Endodermal cell (in vitro differentiated cells): Measurements from ENCODE around the gene RCN1. TPM values are rescaled to one million over a fixed set of nuclear protein-coding genes. Genes with fewer than 3 reads are reported as not detected.
A peak's percentile ranks its signal among the peaks of the same experiment; 100 is the strongest.

Source experiments
- DNase-seq: peaks from one replicate; pipeline ENCODE4 v3.0.0-alpha.2; 2017
- H3K27ac ChIP-seq: 2 replicates; pipeline ENCODE4 v1.5.1; 2013; ENCODE audit warnings: mild to moderate bottlenecking, low read depth, low read length, moderate library complexity
- H3K27me3 ChIP-seq: 2 replicates; pipeline ENCODE4 v1.6.1; 2013; ENCODE audit warnings: mild to moderate bottlenecking, low read length, moderate library complexity; ENCODE audit not compliant: insufficient read depth, control insufficient read depth, poor library complexity, severe bottlenecking
- H3K36me3 ChIP-seq: 2 replicates; pipeline ENCODE4 v1.7.0; 2013; ENCODE audit warnings: mild to moderate bottlenecking, low read length, moderate library complexity; ENCODE audit not compliant: control insufficient read depth, insufficient read depth
- H3K4me1 ChIP-seq: one replicate; pipeline ENCODE4 v1.7.0; 2013; ENCODE audit warnings: low read length; ENCODE audit not compliant: control insufficient read depth, insufficient read depth
- H3K4me3 ChIP-seq: 2 replicates; pipeline ENCODE4 v1.5.1; 2013; ENCODE audit warnings: mild to moderate bottlenecking, low read length, moderate library complexity
- H3K9ac ChIP-seq: 2 replicates; pipeline ENCODE4 v1.6.1; 2013; ENCODE audit warnings: mild to moderate bottlenecking, low read length, moderate library complexity; ENCODE audit not compliant: poor library complexity, severe bottlenecking; ENCODE audit errors: extremely low read depth
- H3K9me3 ChIP-seq: 2 replicates; pipeline ENCODE4 v1.6.1; 2013; ENCODE audit warnings: mild to moderate bottlenecking, low read length, moderate library complexity; ENCODE audit not compliant: control insufficient read depth
- H3K27ac Mint-ChIP-seq: 2 replicates; pipeline ENCODE4 v1.8.0; 2020; ENCODE audit warnings: mixed read lengths
- H3K27me3 Mint-ChIP-seq: 2 replicates; pipeline ENCODE4 v1.8.0; 2021; ENCODE audit warnings: mild to moderate bottlenecking, mixed read lengths; ENCODE audit not compliant: insufficient read depth
- H3K36me3 Mint-ChIP-seq: 2 replicates; pipeline ENCODE4 v1.8.0; 2020; ENCODE audit warnings: low read depth, mixed read lengths
- H3K4me1 Mint-ChIP-seq: 2 replicates; pipeline ENCODE4 v1.8.0; 2020; ENCODE audit warnings: mixed read lengths
- H3K4me3 Mint-ChIP-seq: 2 replicates; pipeline ENCODE4 v1.8.0; 2020; ENCODE audit warnings: mild to moderate bottlenecking, moderate library complexity, mixed read lengths
- H3K9me3 Mint-ChIP-seq: 2 replicates; pipeline ENCODE4 v1.8.0; 2020; ENCODE audit warnings: mild to moderate bottlenecking, mixed read lengths
- WGBS, 2 experiments: methylation state at CpG; one replicate each; pipeline versions ENCODE4 v1.1.5 to v1.1.7; 2013; ENCODE audit warnings: missing lambda C conversion rate in 2 of 2, mixed read lengths in 1 of 2; ENCODE audit not compliant: insufficient coverage in 1 of 2, insufficient read length in 1 of 2; 5-methylcytosine and 5-hydroxymethylcytosine counted together
- total RNA-seq, 2 donors: library from RNA; stranded (reverse); fragmentation: NEBNext Ultra II Directional in 1 of 2; extraction: Animal tissue kit (Norgen Biotek cat#: 25700) in 1 of 2; gene quantifications; 2 replicates in 1 of 2; 3 replicates in 1 of 2; pipeline ENCODE4 v1.2.1, GENCODE V29; 2021
- TF ChIP-seq, protein P1 (sequence below): fragments of 200-600 bp; sonication (generic); conservative IDR thresholded peaks from 2 replicates; pipeline ENCODE4 v1.5.0; 2021; ENCODE audit warnings: antibody characterized with exemption, mild to moderate bottlenecking

Gene RCN1
- total RNA-seq, 2 donors from 2014 or later, result 99.5 to 136 TPM

DNA sequence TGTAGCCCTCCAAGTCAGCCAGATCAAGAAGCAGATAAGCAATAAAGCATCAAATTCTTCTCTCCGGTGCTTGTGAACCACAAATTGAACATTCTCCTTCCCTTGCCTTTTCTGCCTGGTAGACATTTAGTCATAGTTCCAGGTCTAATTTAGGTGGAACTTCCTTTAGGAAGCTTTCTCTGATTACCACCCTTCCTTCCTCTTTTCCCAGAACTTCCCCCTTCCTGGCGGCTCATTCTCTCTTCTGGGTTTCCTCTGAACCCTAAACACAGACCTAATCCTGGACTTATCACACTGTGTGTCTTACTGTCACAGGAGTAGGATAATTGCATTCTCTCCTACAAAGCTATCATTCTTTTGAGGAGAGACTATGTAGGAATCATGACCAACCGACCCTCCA, 61.9 kb downstream of the RCN1 start:
- peaks cover 4% of the 10 kb centered on the region for H3K4me1 Mint-ChIP-seq
- no peak overlapping the region for H3K27ac Mint-ChIP-seq
- H3K9me3 Mint-ChIP-seq, result no peaks in the 10 kb centered on the region
- Histone ChIP-seq H3K4me3 (no peak overlapping the region), H3K27ac (no peak overlapping the region), H3K4me1 (peaks cover 3% of the 10 kb centered on the region), H3K36me3 (no peaks in the 10 kb centered on the region), H3K9me3 (no peaks in the 10 kb centered on the region), H3K9ac (no peak overlapping the region), H3K27me3 (peaks cover under 1% of the 10 kb centered on the region)
- H3K27me3 Mint-ChIP-seq, result peaks cover 17% of the 10 kb centered on the region
- TF ChIP-seq, protein P1, sequence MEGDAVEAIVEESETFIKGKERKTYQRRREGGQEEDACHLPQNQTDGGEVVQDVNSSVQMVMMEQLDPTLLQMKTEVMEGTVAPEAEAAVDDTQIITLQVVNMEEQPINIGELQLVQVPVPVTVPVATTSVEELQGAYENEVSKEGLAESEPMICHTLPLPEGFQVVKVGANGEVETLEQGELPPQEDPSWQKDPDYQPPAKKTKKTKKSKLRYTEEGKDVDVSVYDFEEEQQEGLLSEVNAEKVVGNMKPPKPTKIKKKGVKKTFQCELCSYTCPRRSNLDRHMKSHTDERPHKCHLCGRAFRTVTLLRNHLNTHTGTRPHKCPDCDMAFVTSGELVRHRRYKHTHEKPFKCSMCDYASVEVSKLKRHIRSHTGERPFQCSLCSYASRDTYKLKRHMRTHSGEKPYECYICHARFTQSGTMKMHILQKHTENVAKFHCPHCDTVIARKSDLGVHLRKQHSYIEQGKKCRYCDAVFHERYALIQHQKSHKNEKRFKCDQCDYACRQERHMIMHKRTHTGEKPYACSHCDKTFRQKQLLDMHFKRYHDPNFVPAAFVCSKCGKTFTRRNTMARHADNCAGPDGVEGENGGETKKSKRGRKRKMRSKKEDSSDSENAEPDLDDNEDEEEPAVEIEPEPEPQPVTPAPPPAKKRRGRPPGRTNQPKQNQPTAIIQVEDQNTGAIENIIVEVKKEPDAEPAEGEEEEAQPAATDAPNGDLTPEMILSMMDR, result no peak
- DNase-seq, result no peak
- H3K36me3 Mint-ChIP-seq, result no peaks in the 10 kb centered on the region
- no peak overlapping the region for H3K4me3 Mint-ChIP-seq
- 91 to 94% methylated on average over 2 to 3 of the region's 3 CpGs for WGBS, 2 experiments

DNA sequence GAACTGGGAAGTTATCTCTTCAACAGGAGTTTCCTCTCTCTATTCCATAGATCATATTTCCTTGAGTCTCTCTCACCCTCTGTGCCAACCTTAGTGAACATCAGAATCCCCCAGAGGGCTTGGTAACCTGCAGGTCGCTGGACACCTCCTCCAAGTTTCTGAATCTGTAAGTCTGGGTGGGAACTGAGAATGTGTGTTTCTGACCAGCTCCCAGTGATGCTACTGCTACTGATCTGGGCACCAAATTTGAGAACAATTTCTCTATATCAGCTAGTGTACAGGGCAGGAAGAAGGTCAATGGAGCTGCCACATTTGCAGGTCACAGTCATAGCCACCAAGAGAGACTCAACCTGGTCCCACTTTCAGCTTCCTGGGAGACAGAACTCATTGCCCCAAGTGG, 62.9 kb downstream of the RCN1 start:
- peaks cover 8% of the 10 kb centered on the region for H3K27me3 ChIP-seq
- peaks cover 4% of the 10 kb centered on the region for H3K4me1 Mint-ChIP-seq
- WGBS, 2 experiments, result 71 to 83% methylated on average over 1 of the region's 1 CpG

DNA sequence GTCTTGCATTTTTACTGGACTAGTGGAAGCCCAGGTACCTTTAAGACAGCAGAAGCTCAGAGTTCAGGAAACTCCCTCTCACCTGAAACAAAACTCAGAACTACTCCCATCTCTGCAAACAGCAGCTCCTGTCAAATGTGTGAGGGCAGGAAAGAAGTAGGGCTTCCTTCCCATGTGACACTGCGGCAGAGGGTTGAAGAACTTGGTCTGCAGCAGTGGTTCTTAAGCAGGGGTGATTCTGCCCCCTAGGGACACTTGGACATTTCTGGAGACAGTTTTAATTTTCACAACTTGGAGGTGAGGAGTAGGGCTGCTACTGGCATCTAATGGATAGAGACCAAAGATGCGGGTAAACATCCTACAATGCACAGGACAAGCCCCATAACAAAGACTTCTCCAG, 63.4 kb downstream of the RCN1 start:
- H3K4me3 Mint-ChIP-seq, result no peak overlapping the region
- no peaks in the 10 kb centered on the region for H3K9me3 ChIP-seq
- H3K36me3 Mint-ChIP-seq, result no peaks in the 10 kb centered on the region
- H3K36me3 ChIP-seq, result no peaks in the 10 kb centered on the region
- no peak overlapping the region for H3K27ac ChIP-seq
- no peak overlapping the region for H3K9ac ChIP-seq
- H3K9me3 Mint-ChIP-seq, result no peaks in the 10 kb centered on the region
- WGBS, 2 experiments, result 98 to 100% methylated on average over 1 to 2 of the region's 2 CpGs
- no peak overlapping the region for H3K27ac Mint-ChIP-seq
- H3K4me1 ChIP-seq, result peaks cover 3% of the 10 kb centered on the region
- no peak overlapping the region for H3K4me3 ChIP-seq
- H3K27me3 ChIP-seq, result peaks cover 8% of the 10 kb centered on the region
- peaks cover 18% of the 10 kb centered on the region for H3K27me3 Mint-ChIP-seq
- TF ChIP-seq, protein P1, result peak; percentile 57
- peaks cover 4% of the 10 kb centered on the region for H3K4me1 Mint-ChIP-seq
- DNase-seq, result no peak

More for the DNA sequence above, 62.9 kb downstream of the RCN1 start:
- Histone ChIP-seq H3K4me1 (peaks cover 3% of the 10 kb centered on the region), H3K4me3 (no peak overlapping the region), H3K9ac (no peak overlapping the region), H3K36me3 (no peaks in the 10 kb centered on the region), H3K9me3 (no peaks in the 10 kb centered on the region), H3K27ac (no peak overlapping the region)
- no peaks in the 10 kb centered on the region for H3K36me3 Mint-ChIP-seq
- TF ChIP-seq, protein P1, result no peak
- peaks cover 18% of the 10 kb centered on the region for H3K27me3 Mint-ChIP-seq
- DNase-seq, result no peak
- no peaks in the 10 kb centered on the region for H3K9me3 Mint-ChIP-seq
- no peak overlapping the region for H3K4me3 Mint-ChIP-seq
- H3K27ac Mint-ChIP-seq, result no peak overlapping the region
